Mesendoderm (in vitro differentiated cells): ENCODE results near the gene SPATA21.

Experiments used
- DNase-seq: peaks from one replicate; pipeline ENCODE4 v3.0.0; 2013
- H2AK5ac ChIP-seq: 2 replicates; pipeline ENCODE4 v1.6.1; 2013; ENCODE audit warnings: low read length, inconsistent platforms
- H2BK120ac ChIP-seq: 2 replicates; pipeline ENCODE4 v1.6.1; 2013; ENCODE audit warnings: low read depth, mild to moderate bottlenecking, low read length, moderate library complexity, mixed read lengths
- H2BK15ac ChIP-seq: replicated peaks from 2 replicates; pipeline ENCODE4 v1.6.1; 2013; ENCODE audit warnings: low read depth, mild to moderate bottlenecking, moderate library complexity
- H2BK5ac ChIP-seq: 2 replicates; pipeline ENCODE4 v1.6.1; 2013; ENCODE audit warnings: low read length, inconsistent platforms
- H3K18ac ChIP-seq: 2 replicates; pipeline ENCODE4 v1.6.1; 2013; ENCODE audit warnings: mild to moderate bottlenecking, low read length, mixed read lengths
- H3K23ac ChIP-seq: one replicate; pipeline ENCODE4 v1.6.1; 2013; ENCODE audit warnings: low read length
- H3K27ac ChIP-seq: 2 replicates; pipeline ENCODE4 v1.5.1; 2013; ENCODE audit warnings: low read depth, mild to moderate bottlenecking, inconsistent platforms, low read length, moderate library complexity
- H3K27me3 ChIP-seq: 2 replicates; pipeline ENCODE4 v1.6.1; 2013; ENCODE audit warnings: low read length, control low read depth, mild to moderate bottlenecking, inconsistent platforms; ENCODE audit not compliant: insufficient read depth, poor library complexity
- H3K36me3 ChIP-seq: 2 replicates; pipeline ENCODE4 v1.6.1; 2013; ENCODE audit warnings: low read length, inconsistent platforms; ENCODE audit not compliant: control insufficient read depth, insufficient read depth
- H3K4ac ChIP-seq: one replicate; pipeline ENCODE4 v1.6.1; 2013; ENCODE audit warnings: low read depth, mild to moderate bottlenecking, low read length, moderate library complexity
- H3K4me1 ChIP-seq: 2 replicates; pipeline ENCODE4 v1.6.1; 2013; ENCODE audit warnings: low read depth, low read length, inconsistent platforms; ENCODE audit not compliant: control insufficient read depth
- H3K4me2 ChIP-seq: 2 replicates; pipeline ENCODE4 v1.6.1; 2013; ENCODE audit warnings: low read length
- H3K4me3 ChIP-seq: 2 replicates; pipeline ENCODE4 v1.5.1; 2013; ENCODE audit warnings: mild to moderate bottlenecking, low read length
- H3K56ac ChIP-seq: one replicate; pipeline ENCODE4 v1.6.1; 2013; ENCODE audit warnings: low read length
- H3K79me1 ChIP-seq: 2 replicates; pipeline ENCODE4 v1.6.1; 2013; ENCODE audit warnings: low read length, inconsistent platforms
- H3K79me2 ChIP-seq: 2 replicates; pipeline ENCODE4 v1.6.1; 2013; ENCODE audit warnings: mild to moderate bottlenecking, low read length; ENCODE audit not compliant: control insufficient read depth, insufficient read depth
- H3K9ac ChIP-seq: 2 replicates; pipeline ENCODE4 v1.6.1; 2013; ENCODE audit warnings: low read length, inconsistent platforms
- H4K5ac ChIP-seq: one replicate; pipeline ENCODE4 v1.6.1; 2013; ENCODE audit warnings: low read length
- H4K8ac ChIP-seq: one replicate; pipeline ENCODE4 v1.6.1; 2013; ENCODE audit warnings: low read depth, mild to moderate bottlenecking, control low read depth, low read length, moderate library complexity
- WGBS: extraction: QIAGEN DNeasy Blood & Tissue Kit; methylation state at CpG from one replicate; pipeline ENCODE4 v1.1.7; 2013; ENCODE audit warnings: low lambda C conversion rate, missing lambda C conversion rate; ENCODE audit not compliant: insufficient coverage; ENCODE audit errors: extremely low coverage; 5-methylcytosine and 5-hydroxymethylcytosine counted together

SPATA21 gene

GRCh38 chr1:16418823-16419425 is 18.3 kb downstream of the SPATA21 start:
- Histone ChIP-seq H2BK5ac (no peak overlapping the region), H3K56ac (no peak overlapping the region), H2BK15ac (no peak overlapping the region), H3K4me2 (no peak overlapping the region), H3K4me3 (no peak overlapping the region), H3K79me1 (no peaks in the 10 kb centered on the region), H4K5ac (no peak overlapping the region), H3K79me2 (no peaks in the 10 kb centered on the region), H3K36me3 (no peaks in the 10 kb centered on the region), H3K23ac (no peak overlapping the region), H2AK5ac (no peak overlapping the region), H2BK120ac (no peak overlapping the region), H4K8ac (no peak overlapping the region), H3K18ac (no peak overlapping the region), H3K27me3 (no peaks in the 10 kb centered on the region), H3K9ac (no peak overlapping the region), H3K4me1 (no peaks in the 10 kb centered on the region), H3K4ac (no peak overlapping the region), H3K27ac (no peak overlapping the region)
- DNase-seq = no peak
- 100% methylated on average over 1 of the region's 7 CpGs for WGBS

- Histone ChIP-seq H2BK120ac (no peak overlapping the region), H2AK5ac (no peak overlapping the region), H2BK5ac (no peak overlapping the region), H3K56ac (no peak overlapping the region), H3K9ac (no peak overlapping the region), H3K4me3 (no peak overlapping the region), H2BK15ac (no peak overlapping the region), H4K5ac (no peak overlapping the region), H3K23ac (no peak overlapping the region), H3K27me3 (no peaks in the 10 kb centered on the region), H4K8ac (no peak overlapping the region), H3K18ac (no peak overlapping the region), H3K27ac (no peak overlapping the region), H3K4me2 (no peak overlapping the region), H3K79me1 (no peaks in the 10 kb centered on the region), H3K79me2 (no peaks in the 10 kb centered on the region), H3K36me3 (no peaks in the 10 kb centered on the region), H3K4me1 (no peaks in the 10 kb centered on the region), H3K4ac (no peak overlapping the region)
- no peak for DNase-seq
- no CpG with 5 or more reads among the region's 3 CpGs for WGBS
These were observed 24.0 kb downstream of the SPATA21 start for GRCh38 chr1:16413191-16413590.

- no peak overlapping the region for H3K56ac ChIP-seq
- H3K23ac ChIP-seq = no peak overlapping the region
- H3K9ac ChIP-seq = no peak overlapping the region
- H3K79me1 ChIP-seq = no peaks in the 10 kb centered on the region
- no peaks in the 10 kb centered on the region for H3K36me3 ChIP-seq
- H3K4me2 ChIP-seq = no peak overlapping the region
- H4K8ac ChIP-seq = no peak overlapping the region
- no peaks in the 10 kb centered on the region for H3K27me3 ChIP-seq
- H3K27ac ChIP-seq = no peak overlapping the region
- no peak overlapping the region for H2BK15ac ChIP-seq
- no peak overlapping the region for H2BK5ac ChIP-seq
- H3K4me3 ChIP-seq = no peak overlapping the region
- no peaks in the 10 kb centered on the region for H3K4me1 ChIP-seq
- H2BK120ac ChIP-seq = no peak overlapping the region
- no peak overlapping the region for H2AK5ac ChIP-seq
- no peaks in the 10 kb centered on the region for H3K79me2 ChIP-seq
- WGBS = no CpG with 5 or more reads among the region's 5 CpGs
- H3K18ac ChIP-seq = no peak overlapping the region
- H4K5ac ChIP-seq = no peak overlapping the region
- H3K4ac ChIP-seq = no peak overlapping the region
- no peak for DNase-seq
These were observed 26.4 kb downstream of the SPATA21 start for GRCh38 chr1:16410803-16411202.

- H2BK120ac ChIP-seq = no peak overlapping the region
- no CpG with 5 or more reads among the region's 25 CpGs for WGBS
- H3K27ac ChIP-seq = no peak overlapping the region
- no peak overlapping the region for H4K5ac ChIP-seq
- H3K27me3 ChIP-seq = no peaks in the 10 kb centered on the region
- no peak overlapping the region for H4K8ac ChIP-seq
- H3K4me1 ChIP-seq = no peaks in the 10 kb centered on the region
- no peak overlapping the region for H3K4me3 ChIP-seq
- no peaks in the 10 kb centered on the region for H3K36me3 ChIP-seq
- H2BK5ac ChIP-seq = no peak overlapping the region
- H3K23ac ChIP-seq = no peak overlapping the region
- H3K9ac ChIP-seq = no peak overlapping the region
- H2AK5ac ChIP-seq = no peak overlapping the region
- no peak overlapping the region for H3K4ac ChIP-seq
- no peak for DNase-seq
- no peak overlapping the region for H3K18ac ChIP-seq
- no peaks in the 10 kb centered on the region for H3K79me2 ChIP-seq
- H2BK15ac ChIP-seq = no peak overlapping the region
- no peaks in the 10 kb centered on the region for H3K79me1 ChIP-seq
- no peak overlapping the region for H3K56ac ChIP-seq
- no peak overlapping the region for H3K4me2 ChIP-seq
These were observed 27.6 kb downstream of the SPATA21 start for GRCh38 chr1:16409536-16410152.

GRCh38 chr1:16406868-16407267 is 30.4 kb downstream of the SPATA21 start:
- H2AK5ac ChIP-seq = no peak overlapping the region

GRCh38 chr1:16405441-16405840 is 31.8 kb downstream of the SPATA21 start:
- WGBS = no CpG with 5 or more reads among the region's 5 CpGs
- Histone ChIP-seq H3K79me2 (no peaks in the 10 kb centered on the region), H3K18ac (no peak overlapping the region), H4K5ac (no peak overlapping the region), H4K8ac (no peak overlapping the region), H2BK5ac (no peak overlapping the region), H3K4ac (no peak overlapping the region), H3K9ac (no peak overlapping the region), H3K23ac (no peak overlapping the region), H2BK15ac (no peak overlapping the region), H3K36me3 (no peaks in the 10 kb centered on the region), H3K79me1 (no peaks in the 10 kb centered on the region), H3K27ac (no peak overlapping the region), H3K56ac (no peak overlapping the region), H2BK120ac (no peak overlapping the region), H2AK5ac (no peak overlapping the region), H3K27me3 (no peaks in the 10 kb centered on the region), H3K4me2 (no peak overlapping the region), H3K4me3 (no peak overlapping the region), H3K4me1 (no peaks in the 10 kb centered on the region)
- no peak for DNase-seq

More at GRCh38 chr1:16406868-16407267, 30.4 kb downstream of the SPATA21 start:
- no peak for DNase-seq
- H3K23ac ChIP-seq = no peak overlapping the region
- H3K79me1 ChIP-seq = no peaks in the 10 kb centered on the region
- H3K4me3 ChIP-seq = no peak overlapping the region
- no peak overlapping the region for H2BK120ac ChIP-seq
- H3K4me2 ChIP-seq = no peak overlapping the region
- H3K9ac ChIP-seq = no peak overlapping the region
- H3K27ac ChIP-seq = no peak overlapping the region
- H3K79me2 ChIP-seq = no peaks in the 10 kb centered on the region
- no peaks in the 10 kb centered on the region for H3K36me3 ChIP-seq
- H3K27me3 ChIP-seq = no peaks in the 10 kb centered on the region
- H3K4me1 ChIP-seq = no peaks in the 10 kb centered on the region
- WGBS = no CpG with 5 or more reads among the region's 9 CpGs
- no peak overlapping the region for H4K5ac ChIP-seq
- H3K18ac ChIP-seq = no peak overlapping the region
- no peak overlapping the region for H3K4ac ChIP-seq
- no peak overlapping the region for H3K56ac ChIP-seq
- no peak overlapping the region for H2BK5ac ChIP-seq
- H4K8ac ChIP-seq = no peak overlapping the region
- no peak overlapping the region for H2BK15ac ChIP-seq
